ENCODE measurements around the gene ADAM15. TPM values are rescaled to one million over a fixed set of nuclear protein-coding genes. Genes with fewer than 3 reads are reported as not detected.

The ADAM15 gene
- total RNA-seq, 1 donor from 2014 or later, result 13.3 TPM

- DNase-seq, result no peak
Measured at GRCh38 chr1:155032886-155033285, 18.2 kb upstream of the ADAM15 start.

GRCh38 chr1:155033524-155033923 is 17.6 kb upstream of the ADAM15 start, which contains the start of the genes DCST1 and DCST2:
Gene DCST1, plus strand, starts transcription at chr1:155033824. Its CDS starts 213 bp downstream, at chr1:155034037.
Gene DCST2, minus strand, starts transcription at chr1:155033781. Its CDS starts 80 bp downstream, at chr1:155033701.
- DNase-seq, result no peak

- no peak for DNase-seq
Measured at GRCh38 chr1:155034318-155035208, 16.6 kb upstream of the ADAM15 start.

- DNase-seq, result no peak
Measured at GRCh38 chr1:155035936-155036335, 15.2 kb upstream of the ADAM15 start.

- DNase-seq, result no peak
Measured at GRCh38 chr1:155037043-155037442, 14.1 kb upstream of the ADAM15 start.

GRCh38 chr1:155037851-155038441 is 13.2 kb upstream of the ADAM15 start:
- DNase-seq, result no peak

- no peak for DNase-seq
Measured at GRCh38 chr1:155038602-155039307, 12.4 kb upstream of the ADAM15 start.

GRCh38 chr1:155039308-155039669 is 11.8 kb upstream of the ADAM15 start:
- no peak for DNase-seq

- no peak for DNase-seq
Measured at GRCh38 chr1:155040358-155041093, 10.6 kb upstream of the ADAM15 start.

- DNase-seq, result no peak
Measured at GRCh38 chr1:155042789-155043188, 8.3 kb upstream of the ADAM15 start.

GRCh38 chr1:155043301-155043702 is 7.8 kb upstream of the ADAM15 start:
- no peak for DNase-seq

GRCh38 chr1:155043793-155044192 is 7.3 kb upstream of the ADAM15 start:
- no peak for DNase-seq

- DNase-seq, result no peak
Measured at GRCh38 chr1:155044365-155044764, 6.8 kb upstream of the ADAM15 start.

GRCh38 chr1:155044812-155045657 is 6.1 kb upstream of the ADAM15 start:
- DNase-seq, result peak; percentile 47

- DNase-seq, result no peak
Measured at GRCh38 chr1:155048449-155049334, 2.4 kb upstream of the ADAM15 start.

- no peak for DNase-seq
Measured at GRCh38 chr1:155049651-155050559, 1.2 kb upstream of the ADAM15 start.

GRCh38 chr1:155051342-155051776 is 243 bp downstream of the ADAM15 start:
- no peak for DNase-seq

GRCh38 chr1:155051777-155052398 is 772 bp downstream of the ADAM15 start:
- DNase-seq, result peak; percentile 44

Measured in occipital lobe (tissue), 2 donors.